ENCODE measurements around the gene AXL. TPM values are rescaled to one million over a fixed set of nuclear protein-coding genes. Genes with fewer than 3 reads are reported as not detected.

The AXL gene
- total RNA-seq, 1 experiment from 2014 or later = 107 TPM

DNA sequence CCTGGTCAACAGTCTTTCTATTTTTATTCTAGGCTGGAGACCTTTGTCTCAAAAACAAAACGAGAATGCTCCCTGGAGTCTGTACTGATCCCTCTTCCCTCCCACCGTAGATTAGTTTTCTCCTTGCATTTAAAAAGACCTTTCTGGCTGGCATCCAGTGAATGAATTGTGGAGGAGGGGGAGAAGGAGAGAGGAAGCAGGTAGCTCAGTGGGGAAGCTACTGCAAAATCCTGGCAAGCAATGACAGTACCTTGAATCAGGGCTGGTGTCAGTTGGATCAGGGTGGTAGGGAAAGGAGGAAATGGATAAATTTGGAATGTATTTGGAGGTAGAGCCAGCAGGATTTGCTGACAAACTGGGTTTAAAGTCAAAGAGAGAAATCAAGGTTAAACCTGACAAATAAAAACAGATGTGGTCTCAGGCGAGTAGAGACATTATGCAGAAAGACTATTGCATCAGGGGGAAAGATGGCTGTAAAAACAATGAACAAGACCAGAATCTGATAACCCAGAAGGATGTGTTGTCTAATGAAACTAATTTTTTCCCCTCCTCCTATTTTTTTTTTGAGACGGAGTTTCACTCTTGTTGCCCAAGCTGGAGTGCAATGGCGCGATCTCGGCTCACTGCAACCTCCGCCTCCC is 29.5 kb upstream of the AXL start:
- H3K4me1 Mint-ChIP-seq (ENCODE audit: low read depth, unreplicated experiment) = peaks cover 49% of the 10 kb centered on the region
- BruUV-seq (replicated peaks) = no TSS peak
- CTCF ChIA-PET = no interaction called here
- no peaks in the 10 kb centered on the region for H3K9me3 Mint-ChIP-seq (ENCODE audit: low read depth, unreplicated experiment)
- peaks cover 7% of the 10 kb centered on the region for H3K36me3 Mint-ChIP-seq (ENCODE audit: insufficient read depth, unreplicated experiment)
- no peak for DNase-seq
- no peaks in the 10 kb centered on the region for H3K27me3 Mint-ChIP-seq (ENCODE audit: unreplicated experiment)
- H3K27ac Mint-ChIP-seq (ENCODE audit: unreplicated experiment) = no peak overlapping the region
- H3K4me3 Mint-ChIP-seq (ENCODE audit: low read depth, unreplicated experiment) = no peak overlapping the region
- intact Hi-C loops (cut with micrococcal nuclease; ENCODE audit: unreplicated experiment) = no loop called here
- no peak for TF ChIP-seq CTCF (IDR thresholded peaks at IDR 0.05; ENCODE audit: unreplicated experiment)

DNA sequence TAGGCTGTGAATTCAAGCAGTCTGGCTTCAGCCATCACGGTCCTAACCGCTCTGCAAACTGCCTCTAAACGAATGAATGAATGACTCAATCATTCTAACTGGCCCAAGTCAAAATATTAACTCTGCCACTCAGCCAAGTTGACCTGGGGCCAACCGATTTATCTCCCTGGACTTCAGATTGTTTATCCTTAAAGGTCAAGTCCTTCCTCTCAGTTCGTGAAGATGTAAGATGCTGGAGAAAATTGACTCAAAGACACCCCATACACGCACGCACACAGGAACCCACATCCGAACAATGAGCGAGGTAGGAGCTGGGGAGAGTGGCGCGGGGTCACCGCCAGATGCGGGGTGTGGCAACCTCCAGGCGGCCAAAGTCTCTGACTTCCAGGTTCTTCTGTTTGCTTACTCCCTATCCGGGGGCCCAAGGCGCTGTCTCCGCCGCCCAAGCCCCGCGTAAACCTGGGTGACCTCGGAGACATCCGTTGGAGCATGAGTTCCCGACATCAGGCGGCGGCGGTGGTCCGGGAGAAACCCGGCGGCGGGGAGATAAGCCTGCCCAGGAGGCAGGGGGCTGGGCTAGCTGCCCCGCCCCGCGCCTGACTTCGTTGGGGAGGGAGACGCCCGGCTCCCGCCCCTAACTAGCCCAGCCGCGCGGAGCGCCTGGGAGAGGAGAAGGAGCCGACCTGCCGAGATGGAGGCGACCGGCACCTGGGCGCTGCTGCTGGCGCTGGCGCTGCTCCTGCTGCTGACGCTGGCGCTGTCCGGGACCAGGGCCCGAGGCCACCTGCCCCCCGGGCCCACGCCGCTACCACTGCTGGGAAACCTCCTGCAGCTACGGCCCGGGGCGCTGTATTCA is 26.2 kb upstream of the AXL start, which contains the start of gene CYP2S1:
Gene CYP2S1, plus strand, starts transcription at position 646 of the 856 bp plus-strand sequence. Its CDS starts 46 bp downstream, at position 692.
- DNase-seq = peak; percentile 71
- H3K9me3 Mint-ChIP-seq (ENCODE audit: low read depth, unreplicated experiment) = no peaks in the 10 kb centered on the region
- H3K4me3 Mint-ChIP-seq (ENCODE audit: low read depth, unreplicated experiment) = peak within 1 kb of the TSS; percentile 77
- CTCF ChIA-PET = interaction anchor here (1.6 kb wide), 1 partner anchor 70 kb away, joined by 4 read pairs; no protein-coding TSS in a partner anchor
- intact Hi-C loops (cut with micrococcal nuclease; ENCODE audit: unreplicated experiment) = no loop called here
- TF ChIP-seq CTCF (IDR thresholded peaks at IDR 0.05; ENCODE audit: unreplicated experiment) = no peak
- H3K4me1 Mint-ChIP-seq (ENCODE audit: low read depth, unreplicated experiment) = peaks cover 34% of the 10 kb centered on the region
- H3K27ac Mint-ChIP-seq (ENCODE audit: unreplicated experiment) = peak within 1 kb of the TSS; percentile 21
- peaks cover 7% of the 10 kb centered on the region for H3K36me3 Mint-ChIP-seq (ENCODE audit: insufficient read depth, unreplicated experiment)
- no TSS peak for BruUV-seq (replicated peaks)
- no peaks in the 10 kb centered on the region for H3K27me3 Mint-ChIP-seq (ENCODE audit: unreplicated experiment)

DNA sequence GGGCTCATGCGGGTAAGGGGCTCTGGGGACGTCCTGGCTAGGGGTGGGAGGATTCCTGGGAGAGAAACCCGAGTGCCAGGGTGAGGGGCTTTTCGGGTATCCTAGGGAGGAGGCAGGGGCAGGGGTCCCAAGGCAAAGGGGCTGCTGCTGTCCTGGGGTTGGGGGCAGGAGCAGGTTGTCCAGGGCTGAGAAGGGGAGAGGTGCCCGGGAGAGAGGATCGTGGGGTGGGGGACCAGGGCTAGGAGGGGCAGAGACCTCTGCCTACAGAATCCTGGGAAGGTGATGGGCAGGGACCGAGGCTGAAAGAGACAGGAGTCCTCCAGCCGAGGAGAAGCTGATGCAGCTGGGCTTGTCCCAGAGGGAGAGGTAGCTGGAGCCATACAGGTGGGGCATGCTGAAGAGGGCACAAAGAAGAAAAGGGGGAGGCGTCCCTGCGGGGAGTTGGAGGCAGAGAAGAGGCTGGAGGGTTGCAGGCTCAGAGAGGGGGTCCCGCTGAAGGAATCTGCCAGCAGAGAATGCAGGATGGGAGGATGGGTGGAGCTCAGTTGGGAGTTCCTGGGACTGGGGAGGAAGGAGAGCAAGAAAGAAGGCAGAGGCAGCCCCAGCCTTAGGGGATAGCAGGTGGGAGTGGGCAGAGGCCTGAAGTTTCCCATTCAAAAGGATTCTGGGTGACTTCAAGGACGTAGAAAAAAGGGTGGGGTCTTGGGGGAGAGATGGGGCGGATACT is 25.4 kb upstream of the AXL start:
- intact Hi-C loops (cut with micrococcal nuclease; ENCODE audit: unreplicated experiment) = no loop called here
- Mint-ChIP-seq H3K27me3 (ENCODE audit: unreplicated experiment) (no peaks in the 10 kb centered on the region), H3K27ac (ENCODE audit: unreplicated experiment) (no peak overlapping the region), H3K4me1 (ENCODE audit: low read depth, unreplicated experiment) (peaks cover 34% of the 10 kb centered on the region), H3K36me3 (ENCODE audit: insufficient read depth, unreplicated experiment) (peaks cover 7% of the 10 kb centered on the region), H3K9me3 (ENCODE audit: low read depth, unreplicated experiment) (no peaks in the 10 kb centered on the region), H3K4me3 (ENCODE audit: low read depth, unreplicated experiment) (peak overlapping the region; percentile 77)
- DNase-seq = no peak
- CTCF ChIA-PET = interaction anchor here (0.6 to 1.6 kb wide), 4 partner anchors 11 to 1174 kb away, joined by 3 to 4 read pairs (median 3); no protein-coding TSS in a partner anchor
- TF ChIP-seq CTCF (IDR thresholded peaks at IDR 0.05; ENCODE audit: unreplicated experiment) = no peak
- BruUV-seq (replicated peaks) = no TSS peak

GRCh38 chr19:41194157-41194552 is 24.9 kb upstream of the AXL start:
- BruUV-seq (replicated peaks) = no TSS peak
- Mint-ChIP-seq H3K4me3 (ENCODE audit: low read depth, unreplicated experiment) (peak overlapping the region; percentile 77), H3K36me3 (ENCODE audit: insufficient read depth, unreplicated experiment) (peaks cover 7% of the 10 kb centered on the region), H3K27ac (ENCODE audit: unreplicated experiment) (no peak overlapping the region), H3K4me1 (ENCODE audit: low read depth, unreplicated experiment) (peaks cover 33% of the 10 kb centered on the region), H3K27me3 (ENCODE audit: unreplicated experiment) (no peaks in the 10 kb centered on the region), H3K9me3 (ENCODE audit: low read depth, unreplicated experiment) (no peaks in the 10 kb centered on the region)
- TF ChIP-seq CTCF (IDR thresholded peaks at IDR 0.05; ENCODE audit: unreplicated experiment) = no peak
- CTCF ChIA-PET = interaction anchor here (0.6 to 0.8 kb wide), 3 partner anchors 10 to 1173 kb away, joined by 3 read pairs; no protein-coding TSS in a partner anchor
- no peak for DNase-seq
- intact Hi-C loops (cut with micrococcal nuclease; ENCODE audit: unreplicated experiment) = no loop called here
